Ovary (tissue), 3 donors: ENCODE results near the gene BMP8B.

ENCODE experiments used
- EP300 ChIP-seq: sonication (generic); formaldehyde crosslinking; IDR thresholded peaks from one replicate; pipeline ENCODE4 v1.6.1; 2017; ENCODE audit warnings: antibody characterized with exemption
- TF ChIP-seq, protein P1 (sequence below), 3 donors: fragments of 450-650 bp in 2 of 3; fragments of 200-600 bp in 1 of 3; IDR thresholded peaks; one replicate each; pipeline versions ENCODE4 v1.5.1 to v1.8.0; 2016 to 2022; ENCODE audit warnings: antibody characterized with exemption in 3 of 3, mild to moderate bottlenecking in 1 of 3
- donor health status: DM: no; HTN: no; CAD: no.

DNA sequence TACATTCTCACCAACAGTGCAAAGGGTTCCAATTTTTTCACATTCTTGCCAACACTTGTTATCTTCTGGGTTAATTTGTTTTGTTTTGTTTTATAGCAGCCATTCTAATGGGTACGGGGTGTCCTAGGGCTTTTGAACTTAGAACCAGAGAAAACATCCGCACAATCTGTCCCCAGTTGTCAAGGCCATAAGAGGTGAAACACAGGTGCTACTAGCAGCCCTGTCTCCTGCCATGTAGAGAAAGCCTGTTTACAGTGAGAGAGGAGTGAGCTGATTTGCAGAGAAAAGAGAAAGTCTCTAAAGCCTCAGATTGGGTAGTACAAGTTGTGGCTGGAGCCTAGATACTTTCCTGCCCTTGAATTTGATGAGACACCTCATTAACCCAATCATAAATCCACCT is 46.4 kb upstream of the BMP8B start:
- TF ChIP-seq, protein P1, sequence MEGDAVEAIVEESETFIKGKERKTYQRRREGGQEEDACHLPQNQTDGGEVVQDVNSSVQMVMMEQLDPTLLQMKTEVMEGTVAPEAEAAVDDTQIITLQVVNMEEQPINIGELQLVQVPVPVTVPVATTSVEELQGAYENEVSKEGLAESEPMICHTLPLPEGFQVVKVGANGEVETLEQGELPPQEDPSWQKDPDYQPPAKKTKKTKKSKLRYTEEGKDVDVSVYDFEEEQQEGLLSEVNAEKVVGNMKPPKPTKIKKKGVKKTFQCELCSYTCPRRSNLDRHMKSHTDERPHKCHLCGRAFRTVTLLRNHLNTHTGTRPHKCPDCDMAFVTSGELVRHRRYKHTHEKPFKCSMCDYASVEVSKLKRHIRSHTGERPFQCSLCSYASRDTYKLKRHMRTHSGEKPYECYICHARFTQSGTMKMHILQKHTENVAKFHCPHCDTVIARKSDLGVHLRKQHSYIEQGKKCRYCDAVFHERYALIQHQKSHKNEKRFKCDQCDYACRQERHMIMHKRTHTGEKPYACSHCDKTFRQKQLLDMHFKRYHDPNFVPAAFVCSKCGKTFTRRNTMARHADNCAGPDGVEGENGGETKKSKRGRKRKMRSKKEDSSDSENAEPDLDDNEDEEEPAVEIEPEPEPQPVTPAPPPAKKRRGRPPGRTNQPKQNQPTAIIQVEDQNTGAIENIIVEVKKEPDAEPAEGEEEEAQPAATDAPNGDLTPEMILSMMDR (IDR thresholded peaks at IDR 0.05): no peak
- no peak for TF ChIP-seq EP300
